Activated CD4-positive, alpha-beta T cell treated with anti-CD3 and anti-CD28 coated beads, Interleukin-2, Interleukin-4, amounts not matched to agents 100 ng/mL and 50 ng/mL, durations not matched to agents 16 hours and 8 hours (primary cell): ENCODE measurements around the gene LYAR.

Source experiments
- DNase-seq: peaks from one replicate; pipeline ENCODE4 v3.0.0-alpha.2; 2020; ENCODE audit warnings: low spot score

The LYAR gene

GRCh38 chr4:4315461-4316149 is 25.7 kb upstream of the LYAR start:
- DNase-seq: no peak

GRCh38 chr4:4311193-4311592 is 21.2 kb upstream of the LYAR start:
- DNase-seq: no peak

- no peak for DNase-seq
Observed at GRCh38 chr4:4308800-4309441, 19.0 kb upstream of the LYAR start.

- DNase-seq: no peak
Observed at GRCh38 chr4:4306920-4307319, 17.0 kb upstream of the LYAR start.

- DNase-seq: no peak
Observed at GRCh38 chr4:4302416-4302815, 12.5 kb upstream of the LYAR start.

GRCh38 chr4:4302001-4302400 is 12.0 kb upstream of the LYAR start:
- DNase-seq: no peak

GRCh38 chr4:4299006-4299405 is 9.1 kb upstream of the LYAR start:
- no peak for DNase-seq

GRCh38 chr4:4296283-4296846 is 6.4 kb upstream of the LYAR start:
- DNase-seq: no peak

- DNase-seq: no peak
Observed at GRCh38 chr4:4293279-4293678, 3.3 kb upstream of the LYAR start.

GRCh38 chr4:4289597-4289940 is 385 bp downstream of the LYAR start:
- DNase-seq: no peak

- no peak for DNase-seq
Observed at GRCh38 chr4:4289055-4289454, 899 bp downstream of the LYAR start.

GRCh38 chr4:4288098-4288497 is 1.9 kb downstream of the LYAR start:
- no peak for DNase-seq

- no peak for DNase-seq
Observed at GRCh38 chr4:4284827-4285618, 4.9 kb downstream of the LYAR start.

- DNase-seq: no peak
Observed at GRCh38 chr4:4281787-4282186, 8.2 kb downstream of the LYAR start.

GRCh38 chr4:4277531-4277930 is 12.4 kb downstream of the LYAR start:
- no peak for DNase-seq

- DNase-seq: no peak
Observed at GRCh38 chr4:4274226-4274625, 15.7 kb downstream of the LYAR start.

GRCh38 chr4:4271912-4272311 is 18.0 kb downstream of the LYAR start:
- DNase-seq: no peak

GRCh38 chr4:4270529-4270928 is 19.4 kb downstream of the LYAR start:
- no peak for DNase-seq

GRCh38 chr4:4269856-4270255 is 20.1 kb downstream of the LYAR start:
- DNase-seq: no peak

GRCh38 chr4:4269331-4269731 is 20.6 kb downstream of the LYAR start:
- no peak for DNase-seq

- DNase-seq: no peak
Observed at GRCh38 chr4:4268776-4269175, 21.2 kb downstream of the LYAR start.

- no peak for DNase-seq
Observed at GRCh38 chr4:4267981-4268380, 22.0 kb downstream of the LYAR start.

- peak; percentile 57 for DNase-seq
Observed at GRCh38 chr4:4260185-4260751, 29.7 kb downstream of the LYAR start.
